HepG2 (cell line): ENCODE data around the gene LMF2. TPM values are rescaled to one million over a fixed set of nuclear protein-coding genes. Genes with fewer than 3 reads are reported as not detected.

Experiments used
- ATAC-seq: fragments of 200-7000 bp; cut with Tn5 transposase; 3 replicates; pipeline ENCODE4 v1.9.1; 2020; ENCODE audit warnings: mild to moderate bottlenecking, moderate library complexity
- BruUV-seq: library from RNA; stranded (reverse); fragments of 400-500 nt; replicated peaks from 2 replicates; lab custom pipeline; 2021; lab: Mats Ljungman, UMichigan
- CTCF ChIA-PET: fragments of 300-600 bp; formaldehyde crosslinking; extraction: SDS; loops from one replicate; lab custom pipeline; 2021; ENCODE audit warnings: low total read pairs, inconsistent platforms, low intra/inter-chr PET ratio; lab: Yijun Ruan, JAX
- POLR2A ChIA-PET: fragments of 350-600 bp; sonication (Branson Sonifier 250); formaldehyde crosslinking; loops from one replicate; lab custom pipeline; 2020; ENCODE audit warnings: antibody characterized with exemption, inconsistent platforms; lab: Yijun Ruan, JAX
- DNase-seq: peaks from one replicate; pipeline ENCODE4 v3.0.0-alpha.2; 2015; ENCODE audit warnings: low spot score
- FAIRE-seq: peaks from 3 replicates; lab custom pipeline; 2011; peaks lifted over from hg19 to GRCh38; lab: Jason Lieb, UNC
- H2AFZ ChIP-seq: one replicate; pipeline ENCODE4 v1.6.1; 2011; ENCODE audit warnings: low read length, inconsistent platforms
- H3K27ac ChIP-seq: fragments of 300-600 bp; 3 replicates; pipeline ENCODE4 v1.8.0; 2011; ENCODE audit warnings: mixed run types, mild to moderate bottlenecking, mixed read lengths, low read length, inconsistent platforms; ENCODE audit not compliant: insufficient read depth; ENCODE audit errors: extremely low read length
- H3K27me3 ChIP-seq, 2 experiments: fragments of 200-600 bp in 1 of 2; 2 replicates in 1 of 2; 3 replicates in 1 of 2; pipeline versions ENCODE4 v1.6.0 to v1.8.0; 2011; ENCODE audit warnings: low read length in 2 of 2, mild to moderate bottlenecking in 2 of 2, moderate library complexity in 2 of 2, inconsistent platforms in 1 of 2; ENCODE audit not compliant: insufficient read depth in 2 of 2, control insufficient read depth in 1 of 2
- H3K36me3 ChIP-seq, 2 experiments: fragments of 200-600 bp in 1 of 2; replicated peaks in 1 of 2; 2 replicates in 1 of 2; 3 replicates in 1 of 2; pipeline versions ENCODE4 v1.5.1 to v1.8.0; 2011; ENCODE audit warnings: low read length in 2 of 2, inconsistent platforms in 1 of 2; ENCODE audit not compliant: insufficient read depth in 2 of 2, control insufficient read depth in 1 of 2
- H3K4me1 ChIP-seq: 2 replicates; pipeline ENCODE4 v1.5.1; 2012; ENCODE audit warnings: low read length, inconsistent platforms; ENCODE audit not compliant: insufficient read depth
- H3K4me2 ChIP-seq: 2 replicates; pipeline ENCODE4 v1.6.0; 2011; ENCODE audit warnings: low read depth, low read length, inconsistent platforms
- H3K4me3 ChIP-seq, 3 experiments: fragments of 200-600 bp in 1 of 3; sonication (generic), shearing (Covaris generic) in 1 of 3; replicated peaks in 1 of 3; 2 replicates each; pipeline ENCODE4 v1.5.1; 2011 to 2016; ENCODE audit warnings: low read length in 3 of 3, inconsistent platforms in 2 of 3, low read depth in 2 of 3, mild to moderate bottlenecking in 2 of 3, control low read depth in 1 of 3, mixed read lengths in 1 of 3; ENCODE audit not compliant: insufficient read depth in 1 of 3
- H3K79me2 ChIP-seq: one replicate; pipeline ENCODE4 v1.6.1; 2011; ENCODE audit warnings: low read length, inconsistent platforms; ENCODE audit not compliant: insufficient read depth
- H3K9ac ChIP-seq: 2 replicates; pipeline ENCODE4 v1.6.0; 2011; ENCODE audit warnings: mild to moderate bottlenecking, low read depth, low read length, inconsistent platforms; ENCODE audit not compliant: insufficient read depth
- H3K9me3 ChIP-seq: 2 replicates; pipeline ENCODE4 v1.5.1; 2012; ENCODE audit warnings: mild to moderate bottlenecking, low read length
- H4K20me1 ChIP-seq: 2 replicates; pipeline ENCODE4 v1.6.0; 2011; ENCODE audit warnings: inconsistent platforms, mild to moderate bottlenecking, low read length, moderate library complexity; ENCODE audit not compliant: insufficient read depth
- ASH2L ChIP-seq: fragments of 300-600, 200-600 bp; sonication (generic); IDR thresholded peaks from 2 replicates; pipeline ENCODE4 v1.7.0; 2017; ENCODE audit warnings: low read depth, mild to moderate bottlenecking, moderate library complexity, mixed read lengths, low read length; ENCODE audit not compliant: insufficient read length
- ETV6 ChIP-seq: sonication (generic); formaldehyde crosslinking; conservative IDR thresholded peaks from 2 replicates; pipeline ENCODE4 v1.4.0; 2020; ENCODE audit warnings: missing genetic modification reagents
- GATAD1 ChIP-seq: IDR thresholded peaks from 2 replicates; pipeline ENCODE4 v1.6.1; 2016; ENCODE audit warnings: missing genetic modification reagents, missing compliant biosample characterization
- GTF2F1 ChIP-seq: fragments of 150-350 bp; IDR thresholded peaks from 2 replicates; pipeline ENCODE4 v1.6.1; 2014; ENCODE audit warnings: low read length
- HDAC6 ChIP-seq: fragments of 200-600 bp; sonication (generic); IDR thresholded peaks from 2 replicates; pipeline ENCODE4 v1.7.0; 2017; ENCODE audit warnings: mild to moderate bottlenecking, antibody characterized with exemption, low read length, low read depth
- HNF4A ChIP-seq: sonication (generic); formaldehyde crosslinking; IDR thresholded peaks from 2 replicates; pipeline ENCODE4 v1.4.0; 2020; ENCODE audit warnings: missing genetic modification reagents
- KMT2A ChIP-seq: sonication (generic); formaldehyde crosslinking; IDR thresholded peaks from 2 replicates; pipeline ENCODE4 v1.4.0; 2020; ENCODE audit warnings: missing genetic modification reagents
- MAFG ChIP-seq: sonication (generic); formaldehyde crosslinking; IDR thresholded peaks from 2 replicates; pipeline ENCODE4 v1.5.1; 2020; ENCODE audit warnings: mild to moderate bottlenecking, missing genetic modification reagents
- MEF2D ChIP-seq: sonication (generic); formaldehyde crosslinking; IDR thresholded peaks from 2 replicates; pipeline ENCODE4 v1.5.1; 2020; ENCODE audit warnings: mild to moderate bottlenecking, missing genetic modification reagents
- NFKBIZ ChIP-seq: IDR thresholded peaks from 2 replicates; pipeline ENCODE4 v1.6.1; 2018; ENCODE audit warnings: missing genetic modification reagents, missing compliant biosample characterization
- NFYB ChIP-seq: sonication (generic); formaldehyde crosslinking; IDR thresholded peaks from 2 replicates; pipeline ENCODE4 v1.4.0; 2020; ENCODE audit warnings: missing genetic modification reagents
- NR2C2 ChIP-seq: sonication (generic); formaldehyde crosslinking; IDR thresholded peaks from 2 replicates; pipeline ENCODE4 v1.4.0; 2020; ENCODE audit warnings: missing genetic modification reagents, mild to moderate bottlenecking, moderate library complexity, borderline replicate concordance
- PHF8 ChIP-seq: sonication (generic); formaldehyde crosslinking; IDR thresholded peaks from 2 replicates; pipeline ENCODE4 v1.5.0; 2020; ENCODE audit warnings: missing genetic modification reagents
- RBFOX2 ChIP-seq: fragments of 200-400 bp; formaldehyde crosslinking; IDR thresholded peaks from 2 replicates; pipeline ENCODE4 v1.6.1; 2017; ENCODE audit warnings: low read depth, mild to moderate bottlenecking, low read length
- RFXANK ChIP-seq: IDR thresholded peaks from 2 replicates; pipeline ENCODE4 v1.6.1; 2016
- SUZ12 ChIP-seq: fragments of 150-350 bp; IDR thresholded peaks from 2 replicates; pipeline ENCODE4 v1.6.1; 2014; ENCODE audit warnings: low read depth, low read length
- ZFP37 ChIP-seq: sonication (generic); formaldehyde crosslinking; IDR thresholded peaks from 2 replicates; pipeline ENCODE4 v1.4.0; 2020; ENCODE audit warnings: missing genetic modification reagents, borderline replicate concordance
- ZFY ChIP-seq: sonication (generic); formaldehyde crosslinking; IDR thresholded peaks from 2 replicates; pipeline ENCODE4 v1.4.0; 2020; ENCODE audit warnings: missing genetic modification reagents
- ZNF317 ChIP-seq: sonication (generic); formaldehyde crosslinking; IDR thresholded peaks from 2 replicates; pipeline ENCODE4 v1.5.0; 2020; ENCODE audit warnings: mild to moderate bottlenecking, missing genetic modification reagents
- ZNF34 ChIP-seq: sonication (generic); formaldehyde crosslinking; IDR thresholded peaks from 2 replicates; pipeline ENCODE4 v1.4.0; 2020; ENCODE audit warnings: mild to moderate bottlenecking, missing genetic modification reagents, borderline replicate concordance
- ZNF350 ChIP-seq: sonication (generic); formaldehyde crosslinking; IDR thresholded peaks from 2 replicates; pipeline ENCODE4 v1.4.0; 2020; ENCODE audit warnings: mild to moderate bottlenecking, low read depth, missing genetic modification reagents, borderline replicate concordance
- ZNF589 ChIP-seq: sonication (generic); formaldehyde crosslinking; conservative IDR thresholded peaks from 2 replicates; pipeline ENCODE4 v1.8.0; 2022; ENCODE audit warnings: mild to moderate bottlenecking, moderate library complexity, missing genetic modification reagents
- ZNF703 ChIP-seq: sonication (generic); formaldehyde crosslinking; IDR thresholded peaks from 2 replicates; pipeline ENCODE4 v1.5.1; 2020; ENCODE audit warnings: missing genetic modification reagents, mild to moderate bottlenecking, moderate library complexity, borderline replicate concordance
- ZNF816 ChIP-seq: sonication (generic); formaldehyde crosslinking; IDR thresholded peaks from 2 replicates; pipeline ENCODE4 v1.8.0; 2022; ENCODE audit warnings: missing genetic modification reagents, mild to moderate bottlenecking, borderline replicate concordance
- WGBS: methylation state at CpG from one replicate; pipeline ENCODE4 v1.1.6; 2017; ENCODE audit warnings: low lambda C conversion rate; 5-methylcytosine and 5-hydroxymethylcytosine counted together
- in situ Hi-C: cut with HindIII; loops from 2 replicates; pipeline ENCODE4 v1.10.0; 2017; ENCODE audit warnings: low pct_unique_long_range_greater_than_20kb; ENCODE audit not compliant: extremely low pct_ligation_motif_present
- intact Hi-C: fragments of 100-400 bp; cut with micrococcal nuclease; formaldehyde crosslinking; loops from one replicate; pipeline ENCODE4 v1.10.0; 2022; ENCODE audit not compliant: unreplicated experiment
- polyA plus RNA-seq, 8 experiments: library from polyadenylated mRNA; depleted of rRNA in 3 of 8; stranded (reverse) in 7 of 8; unstranded in 1 of 8; fragments of >200 nt; fragmentation: Illumina TruSeq in 4 of 8; extraction: Trizol in 4 of 8; gene quantifications; 2 replicates each; pipeline versions ENCODE4 v1.2.1 to v1.2.3, GENCODE V29; 2011 to 2016; ENCODE audit warnings: low read depth in 4 of 8, missing spikeins in 1 of 8, mixed read lengths in 1 of 8; ENCODE audit not compliant: insufficient read depth in 1 of 8
- total RNA-seq, 5 experiments: library from RNA; depleted of rRNA; stranded (reverse); fragments of >200 nt; fragmentation: Illumina TruSeq; extraction: Trizol; gene quantifications; 2 replicates each; pipeline ENCODE4 v1.2.3, GENCODE V29; 2016; ENCODE audit warnings: low read depth in 1 of 5
- TF ChIP-seq, protein P1 (sequence below): sonication (generic); formaldehyde crosslinking; IDR thresholded peaks from 2 replicates; pipeline ENCODE4 v1.8.0; 2022; ENCODE audit warnings: low read depth, missing genetic modification reagents
- TF ChIP-seq, protein P2 (sequence below): sonication (generic); formaldehyde crosslinking; IDR thresholded peaks from 2 replicates; pipeline ENCODE4 v1.4.0; 2020; ENCODE audit warnings: missing genetic modification reagents

The LMF2 gene
- total and polyA plus RNA-seq, 2 of the 13 experiments (the other 11 are each of a cell fraction or from before 2014, with no cell fraction given), result 23.3 to 30.6 TPM

DNA sequence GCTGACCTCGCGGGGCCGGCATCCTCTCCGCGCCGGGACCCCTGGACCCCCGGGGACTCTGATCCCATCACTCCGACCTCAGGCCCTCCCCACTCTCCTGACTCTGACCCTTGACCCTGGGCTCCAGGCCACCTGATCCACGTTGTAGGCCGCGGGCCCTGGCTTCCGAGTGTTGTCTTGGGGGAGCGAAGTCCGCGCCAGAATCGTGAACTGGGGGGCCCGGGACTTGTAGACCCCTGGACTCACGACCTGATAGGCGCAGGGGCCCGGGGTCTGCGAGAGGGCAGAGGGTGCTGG, 23.0 kb upstream of the LMF2 start:
- H3K79me2 ChIP-seq, result peaks cover 2% of the 10 kb centered on the region
- no peaks in the 10 kb centered on the region for H3K9me3 ChIP-seq
- DNase-seq, result peak; percentile 37
- no peaks in the 10 kb centered on the region for H3K36me3 ChIP-seq
- peak overlapping the region; percentile 58 to 83 (median 74); a peak in 5 of 6 replicates for H3K4me3 ChIP-seq
- peak overlapping the region; percentile 84 for H3K4me2 ChIP-seq
- H3K9ac ChIP-seq, result peak overlapping the region; percentile 73
- POLR2A ChIA-PET, result interaction anchor here (0.9 to 5.9 kb wide), 4 partner anchors 9 to 33 kb away, joined by 3 to 34 read pairs (median 10); partner anchors contain the start of genes KLHDC7B, LMF2, NCAPH2 and SYCE3
- CTCF ChIA-PET, result no interaction called here
- peaks cover 74% of the 10 kb centered on the region for H3K4me1 ChIP-seq
- no TSS peak for BruUV-seq
- H2AFZ ChIP-seq, result no peak overlapping the region
- intact Hi-C loops, result no loop called here
- H4K20me1 ChIP-seq, result no peaks in the 10 kb centered on the region
- 0% methylated on average over 9 of the region's 21 CpGs for WGBS
- FAIRE-seq, result no peak
- H3K27ac ChIP-seq, result peak overlapping the region; percentile 74
- in situ Hi-C loops, result loop anchor here (5.0 kb wide), 1 partner anchor 37 kb away; no protein-coding TSS in a partner anchor
- H3K27me3 ChIP-seq, result 0 out of 5 replicates have a peak, but pooled peaks cover 0 to 6% of the 10 kb centered on the region in 2 experiments
- ATAC-seq, result peak; percentile 0; the same call in 1 of the 3 replicates
- TF ChIP-seq NFKBIZ (CRISPR knock-in tag) (0 out of 2 replicates have a peak, but pooled peaks have one; percentile 12), HDAC6 (no peak), NR2C2 (CRISPR knock-in tag) (peak; percentile 95), GATAD1 (CRISPR knock-in tag) (peak; percentile 21; the same call in 1 of the 2 replicates), PHF8 (CRISPR knock-in tag) (peak; percentile 68), MAFG (CRISPR knock-in tag) (no peak), ZNF589 (CRISPR knock-in tag) (0 out of 2 replicates have a peak, but pooled peaks have one; percentile 53), ZNF34 (CRISPR knock-in tag) (0 out of 2 replicates have a peak, but pooled peaks have one; percentile 56), HNF4A (peak; percentile 75), MEF2D (CRISPR knock-in tag) (peak; percentile 42; the same call in 1 of the 2 replicates), ZNF317 (CRISPR knock-in tag) (peak; percentile 46; the same call in 1 of the 2 replicates), NFYB (CRISPR knock-in tag) (0 out of 2 replicates have a peak, but pooled peaks have one; percentile 1), GTF2F1 (no peak), SUZ12 (no peak), RBFOX2 (peak; percentile 64), ZFP37 (CRISPR knock-in tag) (no peak), ETV6 (CRISPR knock-in tag) (no peak), ZNF350 (peak; percentile 72; the same call in 1 of the 2 replicates), RFXANK (CRISPR knock-in tag) (no peak), KMT2A (CRISPR knock-in tag) (peak; percentile 45; the same call in 1 of the 2 replicates), ASH2L (peak; percentile 45), ZNF816 (no peak), ZNF703 (CRISPR knock-in tag) (peak; percentile 31; the same call in 1 of the 2 replicates), ZFY (CRISPR knock-in tag) (peak; percentile 86; the same call in 1 of the 2 replicates)
- TF ChIP-seq, protein P1, sequence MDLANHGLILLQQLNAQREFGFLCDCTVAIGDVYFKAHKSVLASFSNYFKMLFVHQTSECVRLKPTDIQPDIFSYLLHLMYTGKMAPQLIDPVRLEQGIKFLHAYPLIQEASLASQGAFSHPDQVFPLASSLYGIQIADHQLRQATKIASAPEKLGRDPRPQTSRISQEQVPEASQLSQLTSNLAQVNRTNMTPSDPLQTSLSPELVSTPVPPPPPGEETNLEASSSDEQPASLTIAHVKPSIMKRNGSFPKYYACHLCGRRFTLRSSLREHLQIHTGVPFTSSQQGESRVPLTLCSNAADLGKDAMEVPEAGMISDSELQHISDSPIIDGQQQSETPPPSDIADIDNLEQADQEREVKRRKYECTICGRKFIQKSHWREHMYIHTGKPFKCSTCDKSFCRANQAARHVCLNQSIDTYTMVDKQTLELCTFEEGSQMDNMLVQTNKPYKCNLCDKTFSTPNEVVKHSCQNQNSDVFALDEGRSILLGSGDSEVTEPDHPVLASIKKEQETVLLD (CRISPR knock-in tag), result peak; percentile 10; the same call in 1 of the 2 replicates
- TF ChIP-seq, protein P2, sequence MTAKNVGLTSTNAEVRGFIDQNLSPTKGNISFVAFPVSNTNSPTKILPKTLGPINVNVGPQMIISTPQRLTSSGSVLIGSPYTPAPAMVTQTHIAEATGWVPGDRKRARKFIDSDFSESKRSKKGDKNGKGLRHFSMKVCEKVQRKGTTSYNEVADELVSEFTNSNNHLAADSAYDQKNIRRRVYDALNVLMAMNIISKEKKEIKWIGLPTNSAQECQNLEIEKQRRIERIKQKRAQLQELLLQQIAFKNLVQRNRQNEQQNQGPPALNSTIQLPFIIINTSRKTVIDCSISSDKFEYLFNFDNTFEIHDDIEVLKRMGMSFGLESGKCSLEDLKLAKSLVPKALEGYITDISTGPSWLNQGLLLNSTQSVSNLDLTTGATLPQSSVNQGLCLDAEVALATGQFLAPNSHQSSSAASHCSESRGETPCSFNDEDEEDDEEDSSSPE, result peak; percentile 43; the same call in 1 of the 2 replicates
